GM13976 (cell line): Measurements from ENCODE around the gene DOC2A.

Source experiments
- DNase-seq: peaks from one replicate; pipeline ENCODE4 v3.0.0; 2012; ENCODE audit warnings: low spot score
- CTCF ChIP-seq: IDR thresholded peaks from 2 replicates; pipeline ENCODE4 v1.5.1; 2012; ENCODE audit warnings: borderline replicate concordance, mild to moderate bottlenecking; ENCODE audit not compliant: insufficient read depth; ENCODE audit errors: extremely low read depth, missing control alignments, control extremely low read depth
- in situ Hi-C: fragments of 300-500 bp; cut with MboI; formaldehyde crosslinking; loops from one replicate; pipeline ENCODE4 v1.12.0; 2022; ENCODE audit warnings: low sequenced_read_pairs, mixed read lengths, inconsistent platforms; ENCODE audit not compliant: unreplicated experiment

DOC2A gene

DNA sequence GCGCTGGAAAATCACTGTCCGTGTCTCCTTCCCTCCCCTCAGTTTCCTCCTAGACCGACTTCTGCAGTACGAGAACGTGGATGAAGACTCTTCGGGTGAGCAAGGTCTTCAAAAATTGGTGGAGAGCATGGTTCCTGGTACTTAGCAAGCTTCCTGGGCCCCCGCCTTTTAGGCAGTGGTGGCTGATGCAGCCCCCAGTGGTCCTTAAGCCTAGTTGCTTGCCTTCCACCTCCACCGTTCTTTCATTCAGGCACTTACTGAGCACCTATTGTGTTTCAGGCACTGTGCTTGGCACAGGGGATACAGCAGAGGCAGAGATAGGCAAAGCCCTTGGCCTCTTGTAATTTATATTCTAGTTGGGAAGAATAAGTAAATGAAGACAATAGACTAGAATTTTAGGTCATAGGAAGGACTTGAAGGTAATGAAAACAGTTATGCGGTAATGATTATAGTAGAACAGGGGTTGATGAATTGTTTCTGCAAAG lies 14.0 kb downstream of the DOC2A start:
- no peak for TF ChIP-seq CTCF

GRCh38 chr16:29995911-29996765 lies 14.7 kb downstream of the DOC2A start, which contains the start of gene INO80E:
TSS of gene INO80E (plus strand) at chr16:29996241. CDS start at chr16:29996311, 70 bp downstream.
- peak; percentile 100 for DNase-seq
- no peak for TF ChIP-seq CTCF
- in situ Hi-C loops, result no loop called here

More for the DNA sequence above, 14.0 kb downstream of the DOC2A start:
- in situ Hi-C loops, result no loop called here
- DNase-seq, result no peak

- no peak for TF ChIP-seq CTCF
- in situ Hi-C loops, result no loop called here
- peak; percentile 93 for DNase-seq
Observed at GRCh38 chr16:29995324-29995910, 15.4 kb downstream of the DOC2A start, which contains the start of gene HIRIP3. TSS of gene HIRIP3 (minus strand) at chr16:29995617. CDS start at chr16:29995605, 12 bp downstream.

DNA sequence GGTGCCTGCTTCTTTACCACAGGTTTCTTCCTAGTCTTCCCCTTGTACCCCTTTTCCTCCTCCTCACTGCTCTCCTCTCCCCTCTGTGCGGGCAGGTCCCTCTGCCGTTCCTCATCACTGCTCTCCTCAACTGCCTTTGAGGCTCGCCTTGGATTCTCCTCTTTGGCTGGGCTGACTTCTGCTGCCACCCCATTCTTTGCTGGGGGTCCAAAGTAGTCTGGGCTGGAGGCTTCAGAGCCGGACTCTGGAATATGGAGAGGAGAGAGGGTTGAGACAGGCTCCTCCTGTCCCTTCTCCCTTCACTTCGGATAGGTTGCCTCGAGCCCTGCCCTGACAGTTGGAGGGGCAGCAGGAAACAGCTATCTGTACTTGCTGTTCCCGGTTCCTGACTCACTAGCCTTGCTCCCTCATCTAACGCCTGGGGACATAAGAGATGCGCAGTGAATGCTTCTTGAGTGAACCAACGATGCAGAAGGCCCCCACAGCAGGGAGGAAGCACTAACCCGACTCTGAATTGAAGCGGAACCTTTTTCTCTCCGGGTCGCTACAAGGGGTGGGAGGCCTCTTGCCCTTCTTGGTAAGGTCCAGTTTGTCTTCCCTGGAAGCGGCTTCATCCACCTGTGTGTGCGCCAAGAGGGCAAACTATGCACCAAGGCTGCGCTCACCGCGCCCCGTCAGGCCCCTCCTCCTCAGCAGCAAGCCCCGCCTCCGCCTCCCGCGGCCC lies 16.1 kb downstream of the DOC2A start:
- in situ Hi-C loops, result no loop called here
- TF ChIP-seq CTCF, result no peak
- peak; percentile 84 for DNase-seq

- in situ Hi-C loops, result no loop called here
- TF ChIP-seq CTCF, result no peak
Observed at GRCh38 chr16:29993903-29994599, 16.8 kb downstream of the DOC2A start.

More at GRCh38 chr16:29993903-29994599, 16.8 kb downstream of the DOC2A start:
- DNase-seq, result no peak
